Activated effector memory CD4-positive, alpha-beta T cell treated with anti-CD3 and anti-CD28 coated beads, Interleukin-2, amount 50 U/mL, for 16 hours (primary cell): ENCODE data around the gene CLIC6.
"Not testable (repeated sequence)": the region's sequence is repeated elsewhere in the genome, so short reads cannot be mapped to it uniquely, and the experiment has no call there.

Source experiments
- DNase-seq: peaks from one replicate; pipeline ENCODE4 v3.0.0-alpha.2; 2020

The CLIC6 gene

GRCh38 chr21:34661848-34662247 is 6.9 kb upstream of the CLIC6 start:
- DNase-seq: no peak

GRCh38 chr21:34667761-34668160 is 1.0 kb upstream of the CLIC6 start:
- DNase-seq: no peak

- DNase-seq: peak; percentile 64
Observed at GRCh38 chr21:34669149-34669879, 520 bp downstream of the CLIC6 start.

- DNase-seq: not testable (repeated sequence)
Observed at GRCh38 chr21:34669880-34670219, 1.1 kb downstream of the CLIC6 start.

- no peak for DNase-seq
Observed at GRCh38 chr21:34670220-34670961, 1.6 kb downstream of the CLIC6 start.

GRCh38 chr21:34670962-34671348 is 2.2 kb downstream of the CLIC6 start:
- DNase-seq: no peak

- DNase-seq: no peak
Observed at GRCh38 chr21:34671462-34671861, 2.7 kb downstream of the CLIC6 start.

GRCh38 chr21:34671891-34672290 is 3.1 kb downstream of the CLIC6 start:
- DNase-seq: no peak

- no peak for DNase-seq
Observed at GRCh38 chr21:34673006-34673405, 4.2 kb downstream of the CLIC6 start.

GRCh38 chr21:34674468-34674867 is 5.7 kb downstream of the CLIC6 start:
- no peak for DNase-seq

- DNase-seq: no peak
Observed at GRCh38 chr21:34675871-34676270, 7.1 kb downstream of the CLIC6 start.

- no peak for DNase-seq
Observed at GRCh38 chr21:34679051-34679450, 10.3 kb downstream of the CLIC6 start.

- no peak for DNase-seq
Observed at GRCh38 chr21:34684174-34684876, 15.5 kb downstream of the CLIC6 start.

GRCh38 chr21:34687065-34687464 is 18.3 kb downstream of the CLIC6 start:
- no peak for DNase-seq

- DNase-seq: no peak
Observed at GRCh38 chr21:34687745-34688144, 19.0 kb downstream of the CLIC6 start.

GRCh38 chr21:34688145-34688544 is 19.4 kb downstream of the CLIC6 start:
- DNase-seq: no peak

- DNase-seq: no peak
Observed at GRCh38 chr21:34688715-34689114, 19.9 kb downstream of the CLIC6 start.

GRCh38 chr21:34690041-34690792 is 21.4 kb downstream of the CLIC6 start:
- no peak for DNase-seq

- DNase-seq: no peak
Observed at GRCh38 chr21:34690793-34691175, 22.0 kb downstream of the CLIC6 start.

GRCh38 chr21:34691390-34692032 is 22.7 kb downstream of the CLIC6 start:
- no peak for DNase-seq

- DNase-seq: no peak
Observed at GRCh38 chr21:34692458-34693020, 23.7 kb downstream of the CLIC6 start.

GRCh38 chr21:34693192-34693810 is 24.5 kb downstream of the CLIC6 start:
- DNase-seq: peak; percentile 73
